C4-2B (cell line): ENCODE results near the gene MRPL10.

ENCODE experiments used
- H3K27ac ChIP-seq: fragments of 450-650 bp; 2 replicates; pipeline ENCODE4 v1.5.1; 2017
- CTCF ChIP-seq: fragments of 450-650 bp; conservative IDR thresholded peaks from 2 replicates; pipeline ENCODE4 v1.5.1; 2017; ENCODE audit warnings: mild to moderate bottlenecking
- ZFX ChIP-seq: fragments of 450-650 bp; IDR thresholded peaks from 2 replicates; pipeline ENCODE4 v1.6.1; 2017

Gene MRPL10

GRCh38 chr17:47844814-47845715 lies 13.7 kb upstream of the MRPL10 start:
- H3K27ac ChIP-seq: peak overlapping the region; percentile 57
- TF ChIP-seq CTCF (peak; percentile 69), ZFX (no peak)

GRCh38 chr17:47844227-47844626 lies 12.9 kb upstream of the MRPL10 start:
- no peak for TF ChIP-seq ZFX
- TF ChIP-seq CTCF: no peak
- H3K27ac ChIP-seq: peak overlapping the region; percentile 57

- TF ChIP-seq CTCF (peak; percentile 81), ZFX (no peak)
- peak overlapping the region; percentile 57 for H3K27ac ChIP-seq
Measured at GRCh38 chr17:47843391-47843730, 12.0 kb upstream of the MRPL10 start.

GRCh38 chr17:47841488-47842291 lies 10.3 kb upstream of the MRPL10 start:
- peak overlapping the region; percentile 84 for H3K27ac ChIP-seq
- peak; percentile 62 for TF ChIP-seq CTCF
- TF ChIP-seq ZFX: no peak

GRCh38 chr17:47840742-47841487 lies 9.6 kb upstream of the MRPL10 start, which contains the start of gene SCRN2:
Gene SCRN2 (minus strand): TSS chr17:47841273. CDS start chr17:47840843, 430 bp downstream.
- peak within 1 kb of the TSS; percentile 84 for H3K27ac ChIP-seq
- TF ChIP-seq ZFX (peak; percentile 45; the same call in 1 of the 2 replicates), CTCF (peak; percentile 99)

GRCh38 chr17:47840001-47840741 lies 8.8 kb upstream of the MRPL10 start:
- H3K27ac ChIP-seq: peak overlapping the region; percentile 84

More at GRCh38 chr17:47840001-47840741, 8.8 kb upstream of the MRPL10 start:
- TF ChIP-seq ZFX (no peak), CTCF (no peak)
